GM23338 (cell line): Measurements from ENCODE around the gene QSOX1. TPM values are rescaled to one million over a fixed set of nuclear protein-coding genes. Genes with fewer than 3 reads are reported as not detected.

Experiments
- ATAC-seq: fragments of 200-7000 bp; cut with Tn5 transposase; 3 replicates; pipeline ENCODE4 v1.9.1; 2020
- DNase-seq: peaks from one replicate; pipeline ENCODE4 v3.0.0-alpha.2; 2015; ENCODE audit warnings: low spot score
- H2AFZ ChIP-seq: fragments of 200-600 bp; sonication (generic); 2 replicates; pipeline ENCODE4 v1.8.0; 2016; ENCODE audit warnings: antibody characterized with exemption, mild to moderate bottlenecking, moderate library complexity
- H3F3A ChIP-seq: fragments of 200-600 bp; sonication (generic); replicated peaks from 2 replicates; pipeline ENCODE4 v1.8.0; 2017; ENCODE audit warnings: antibody characterized with exemption, mixed run types, low read depth
- H3K27ac ChIP-seq: fragments of 200-600 bp; sonication (generic); 2 replicates; pipeline ENCODE4 v1.6.1; 2016; ENCODE audit warnings: low read depth
- H3K27me3 ChIP-seq: fragments of 200-600 bp; sonication (generic); 2 replicates; pipeline ENCODE4 v1.8.0; 2016; ENCODE audit warnings: mild to moderate bottlenecking, mixed run types, moderate library complexity; ENCODE audit not compliant: insufficient read depth
- H3K36me3 ChIP-seq: fragments of 200-600 bp; sonication (generic); 2 replicates; pipeline ENCODE4 v1.8.0; 2016; ENCODE audit warnings: mild to moderate bottlenecking; ENCODE audit not compliant: insufficient read depth
- H3K4me1 ChIP-seq: fragments of 200-600 bp; sonication (generic); 2 replicates; pipeline ENCODE4 v1.8.0; 2016; ENCODE audit warnings: mild to moderate bottlenecking, moderate library complexity; ENCODE audit not compliant: insufficient read depth
- H3K4me2 ChIP-seq: fragments of 200-600 bp; sonication (generic); 2 replicates; pipeline ENCODE4 v1.7.1; 2017; ENCODE audit warnings: mixed run types
- H3K4me3 ChIP-seq: fragments of 200-600 bp; sonication (generic); 2 replicates; pipeline ENCODE4 v1.6.1; 2016; ENCODE audit warnings: mixed run types
- H3K79me2 ChIP-seq: fragments of 200-600 bp; sonication (generic); replicated peaks from 2 replicates; pipeline ENCODE4 v1.8.0; 2017; ENCODE audit warnings: mild to moderate bottlenecking; ENCODE audit not compliant: insufficient read depth
- H3K9me2 ChIP-seq: fragments of 200-600 bp; sonication (generic); 2 replicates; pipeline ENCODE4 v1.8.0; 2017; ENCODE audit not compliant: insufficient read depth
- H4K20me1 ChIP-seq: fragments of 200-600 bp; sonication (generic); replicated peaks from 2 replicates; pipeline ENCODE4 v1.8.0; 2017; ENCODE audit warnings: mild to moderate bottlenecking; ENCODE audit not compliant: insufficient read depth
- H3K27ac Mint-ChIP-seq: 2 replicates; pipeline ENCODE4 v1.8.0; 2020; ENCODE audit warnings: inconsistent platforms, mild to moderate bottlenecking, moderate library complexity, mixed read lengths
- H3K27me3 Mint-ChIP-seq: 3 replicates; pipeline ENCODE4 v1.8.0; 2022; ENCODE audit warnings: low read depth, mild to moderate bottlenecking, moderate library complexity, mixed read lengths, inconsistent platforms; ENCODE audit not compliant: insufficient read depth, poor library complexity
- H3K36me3 Mint-ChIP-seq: 3 replicates; pipeline ENCODE4 v1.8.0; 2021; ENCODE audit warnings: low read depth, mild to moderate bottlenecking, inconsistent platforms, moderate library complexity, mixed read lengths
- H3K4me1 Mint-ChIP-seq: 3 replicates; pipeline ENCODE4 v1.8.0; 2020; ENCODE audit warnings: mild to moderate bottlenecking, inconsistent platforms, mixed read lengths
- H3K4me3 Mint-ChIP-seq: 3 replicates; pipeline ENCODE4 v1.8.0; 2021; ENCODE audit warnings: moderate library complexity, mild to moderate bottlenecking, inconsistent platforms, mixed read lengths
- H3K9me3 Mint-ChIP-seq: 3 replicates; pipeline ENCODE4 v1.8.0; 2020; ENCODE audit warnings: moderate library complexity, mild to moderate bottlenecking, inconsistent platforms, mixed read lengths
- CREB1 ChIP-seq: fragments of 250-450 bp; sonication (Bioruptor Pico); IDR thresholded peaks from 2 replicates; pipeline ENCODE4 v1.5.0; 2020; ENCODE audit warnings: low read depth, mild to moderate bottlenecking, moderate library complexity
- ETS1 ChIP-seq: IDR thresholded peaks from 2 replicates; pipeline ENCODE4 v1.6.1; 2016; ENCODE audit warnings: antibody characterized with exemption
- EZH2 ChIP-seq: fragments of 200-600 bp; sonication (generic); IDR thresholded peaks from one replicate; pipeline ENCODE4 v1.8.0; 2017; ENCODE audit warnings: antibody characterized with exemption, mild to moderate bottlenecking, low read depth; ENCODE audit not compliant: unreplicated experiment
- STAT1 ChIP-seq: IDR thresholded peaks from one replicate; pipeline ENCODE4 v1.6.1; 2016; ENCODE audit warnings: antibody characterized with exemption; ENCODE audit not compliant: unreplicated experiment
- ZNF331 ChIP-seq: fragments of 250-450 bp; sonication (Bioruptor Pico); IDR thresholded peaks from 2 replicates; pipeline ENCODE4 v1.5.0; 2020; ENCODE audit warnings: low read depth, mild to moderate bottlenecking, moderate library complexity
- polyA plus RNA-seq: library from polyadenylated mRNA; unstranded; fragments of >200 nt; fragmentation: Nextera tagmentation; extraction: Ambion mirVana; gene quantifications from 2 replicates; pipeline ENCODE4 v1.2.1, GENCODE V29; 2016
- total RNA-seq: library from RNA; depleted of rRNA; stranded (reverse); fragments of >200 nt; shearing (Covaris generic); gene quantifications from 2 replicates; pipeline ENCODE4 v1.2.3, GENCODE V29; 2014
- TF ChIP-seq, protein P1 (sequence below): fragments of 250-450 bp; sonication (Bioruptor Pico); IDR thresholded peaks from 2 replicates; pipeline ENCODE4 v1.5.0; 2020; ENCODE audit warnings: mild to moderate bottlenecking, moderate library complexity
- TF ChIP-seq, protein P2 (sequence below), 2 experiments: fragments of 200-600 bp in 1 of 2; sonication (generic) in 1 of 2; conservative IDR thresholded peaks; 2 replicates each; pipeline versions ENCODE4 v1.5.1 to v1.6.1; 2016 to 2017; ENCODE audit warnings: antibody characterized with exemption in 2 of 2, low read depth in 2 of 2, mild to moderate bottlenecking in 2 of 2, moderate library complexity in 1 of 2

Gene QSOX1
- total and polyA plus RNA-seq, 2 experiments from 2014 or later: 47.8 to 119 TPM

DNA sequence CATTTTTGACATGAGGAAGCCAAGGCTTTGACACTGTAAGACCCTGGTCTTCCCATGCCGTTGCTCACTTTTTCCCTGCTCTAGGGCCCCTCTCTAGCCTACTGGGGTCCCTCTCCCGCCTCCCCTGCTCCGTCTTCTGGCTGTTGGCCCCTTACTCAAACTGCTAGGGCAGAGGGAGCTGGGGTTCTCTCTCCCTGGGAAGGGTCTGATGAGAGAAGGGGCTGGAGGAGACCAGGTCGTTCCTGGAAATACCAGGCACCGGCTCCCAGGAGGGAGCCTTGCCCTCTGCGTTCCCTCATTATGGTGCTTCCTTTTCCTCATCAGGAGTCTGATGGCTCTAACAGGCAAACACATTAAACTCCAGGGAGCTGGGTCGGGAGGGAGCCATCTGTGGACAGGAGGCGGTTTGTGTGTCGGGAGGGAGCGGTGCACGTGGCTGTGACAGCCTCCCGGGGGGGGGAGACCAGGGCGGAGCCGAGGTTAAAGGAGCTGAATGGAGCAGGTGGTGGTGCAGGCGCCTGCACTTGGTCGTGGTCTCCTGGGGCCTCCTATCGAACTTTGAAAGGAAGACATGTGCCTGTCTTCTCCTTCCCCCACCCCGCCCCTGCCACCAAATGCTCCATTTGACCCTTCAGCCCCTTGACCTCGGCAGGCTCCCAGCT is 40.0 kb downstream of the QSOX1 start:
- H3F3A ChIP-seq: no peaks in the 10 kb centered on the region
- H3K4me2 ChIP-seq: no peak overlapping the region
- TF ChIP-seq, protein P1, sequence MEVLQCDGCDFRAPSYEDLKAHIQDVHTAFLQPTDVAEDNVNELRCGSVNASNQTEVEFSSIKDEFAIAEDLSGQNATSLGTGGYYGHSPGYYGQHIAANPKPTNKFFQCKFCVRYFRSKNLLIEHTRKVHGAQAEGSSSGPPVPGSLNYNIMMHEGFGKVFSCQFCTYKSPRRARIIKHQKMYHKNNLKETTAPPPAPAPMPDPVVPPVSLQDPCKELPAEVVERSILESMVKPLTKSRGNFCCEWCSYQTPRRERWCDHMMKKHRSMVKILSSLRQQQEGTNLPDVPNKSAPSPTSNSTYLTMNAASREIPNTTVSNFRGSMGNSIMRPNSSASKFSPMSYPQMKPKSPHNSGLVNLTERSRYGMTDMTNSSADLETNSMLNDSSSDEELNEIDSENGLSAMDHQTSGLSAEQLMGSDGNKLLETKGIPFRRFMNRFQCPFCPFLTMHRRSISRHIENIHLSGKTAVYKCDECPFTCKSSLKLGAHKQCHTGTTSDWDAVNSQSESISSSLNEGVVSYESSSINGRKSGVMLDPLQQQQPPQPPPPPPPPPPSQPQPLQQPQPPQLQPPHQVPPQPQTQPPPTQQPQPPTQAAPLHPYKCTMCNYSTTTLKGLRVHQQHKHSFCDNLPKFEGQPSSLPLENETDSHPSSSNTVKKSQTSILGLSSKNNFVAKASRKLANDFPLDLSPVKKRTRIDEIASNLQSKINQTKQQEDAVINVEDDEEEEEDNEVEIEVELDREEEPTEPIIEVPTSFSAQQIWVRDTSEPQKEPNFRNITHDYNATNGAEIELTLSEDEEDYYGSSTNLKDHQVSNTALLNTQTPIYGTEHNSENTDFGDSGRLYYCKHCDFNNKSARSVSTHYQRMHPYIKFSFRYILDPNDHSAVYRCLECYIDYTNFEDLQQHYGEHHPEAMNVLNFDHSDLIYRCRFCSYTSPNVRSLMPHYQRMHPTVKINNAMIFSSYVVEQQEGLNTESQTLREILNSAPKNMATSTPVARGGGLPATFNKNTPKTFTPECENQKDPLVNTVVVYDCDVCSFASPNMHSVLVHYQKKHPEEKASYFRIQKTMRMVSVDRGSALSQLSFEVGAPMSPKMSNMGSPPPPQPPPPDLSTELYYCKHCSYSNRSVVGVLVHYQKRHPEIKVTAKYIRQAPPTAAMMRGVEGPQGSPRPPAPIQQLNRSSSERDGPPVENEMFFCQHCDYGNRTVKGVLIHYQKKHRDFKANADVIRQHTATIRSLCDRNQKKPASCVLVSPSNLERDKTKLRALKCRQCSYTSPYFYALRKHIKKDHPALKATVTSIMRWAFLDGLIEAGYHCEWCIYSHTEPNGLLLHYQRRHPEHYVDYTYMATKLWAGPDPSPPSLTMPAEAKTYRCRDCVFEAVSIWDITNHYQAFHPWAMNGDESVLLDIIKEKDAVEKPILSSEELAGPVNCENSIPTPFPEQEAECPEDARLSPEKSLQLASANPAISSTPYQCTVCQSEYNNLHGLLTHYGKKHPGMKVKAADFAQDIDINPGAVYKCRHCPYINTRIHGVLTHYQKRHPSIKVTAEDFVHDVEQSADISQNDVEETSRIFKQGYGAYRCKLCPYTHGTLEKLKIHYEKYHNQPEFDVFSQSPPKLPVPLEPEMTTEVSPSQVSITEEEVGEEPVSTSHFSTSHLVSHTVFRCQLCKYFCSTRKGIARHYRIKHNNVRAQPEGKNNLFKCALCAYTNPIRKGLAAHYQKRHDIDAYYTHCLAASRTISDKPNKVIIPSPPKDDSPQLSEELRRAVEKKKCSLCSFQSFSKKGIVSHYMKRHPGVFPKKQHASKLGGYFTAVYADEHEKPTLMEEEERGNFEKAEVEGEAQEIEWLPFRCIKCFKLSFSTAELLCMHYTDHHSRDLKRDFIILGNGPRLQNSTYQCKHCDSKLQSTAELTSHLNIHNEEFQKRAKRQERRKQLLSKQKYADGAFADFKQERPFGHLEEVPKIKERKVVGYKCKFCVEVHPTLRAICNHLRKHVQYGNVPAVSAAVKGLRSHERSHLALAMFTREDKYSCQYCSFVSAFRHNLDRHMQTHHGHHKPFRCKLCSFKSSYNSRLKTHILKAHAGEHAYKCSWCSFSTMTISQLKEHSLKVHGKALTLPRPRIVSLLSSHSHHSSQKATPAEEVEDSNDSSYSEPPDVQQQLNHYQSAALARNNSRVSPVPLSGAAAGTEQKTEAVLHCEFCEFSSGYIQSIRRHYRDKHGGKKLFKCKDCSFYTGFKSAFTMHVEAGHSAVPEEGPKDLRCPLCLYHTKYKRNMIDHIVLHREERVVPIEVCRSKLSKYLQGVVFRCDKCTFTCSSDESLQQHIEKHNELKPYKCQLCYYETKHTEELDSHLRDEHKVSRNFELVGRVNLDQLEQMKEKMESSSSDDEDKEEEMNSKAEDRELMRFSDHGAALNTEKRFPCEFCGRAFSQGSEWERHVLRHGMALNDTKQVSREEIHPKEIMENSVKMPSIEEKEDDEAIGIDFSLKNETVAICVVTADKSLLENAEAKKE (CRISPR knock-in tag): no peak
- no peak for TF ChIP-seq ETS1
- no peak for TF ChIP-seq ZNF331
- TF ChIP-seq EZH2: no peak
- no peak for TF ChIP-seq CREB1
- TF ChIP-seq STAT1: no peak
- TF ChIP-seq, protein P2, sequence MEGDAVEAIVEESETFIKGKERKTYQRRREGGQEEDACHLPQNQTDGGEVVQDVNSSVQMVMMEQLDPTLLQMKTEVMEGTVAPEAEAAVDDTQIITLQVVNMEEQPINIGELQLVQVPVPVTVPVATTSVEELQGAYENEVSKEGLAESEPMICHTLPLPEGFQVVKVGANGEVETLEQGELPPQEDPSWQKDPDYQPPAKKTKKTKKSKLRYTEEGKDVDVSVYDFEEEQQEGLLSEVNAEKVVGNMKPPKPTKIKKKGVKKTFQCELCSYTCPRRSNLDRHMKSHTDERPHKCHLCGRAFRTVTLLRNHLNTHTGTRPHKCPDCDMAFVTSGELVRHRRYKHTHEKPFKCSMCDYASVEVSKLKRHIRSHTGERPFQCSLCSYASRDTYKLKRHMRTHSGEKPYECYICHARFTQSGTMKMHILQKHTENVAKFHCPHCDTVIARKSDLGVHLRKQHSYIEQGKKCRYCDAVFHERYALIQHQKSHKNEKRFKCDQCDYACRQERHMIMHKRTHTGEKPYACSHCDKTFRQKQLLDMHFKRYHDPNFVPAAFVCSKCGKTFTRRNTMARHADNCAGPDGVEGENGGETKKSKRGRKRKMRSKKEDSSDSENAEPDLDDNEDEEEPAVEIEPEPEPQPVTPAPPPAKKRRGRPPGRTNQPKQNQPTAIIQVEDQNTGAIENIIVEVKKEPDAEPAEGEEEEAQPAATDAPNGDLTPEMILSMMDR (conservative IDR thresholded peaks at IDR 0.05; ENCODE audit: low read depth in 2 of 2): no peak
- H3K4me3 Mint-ChIP-seq: no peak overlapping the region
- H3K27me3 ChIP-seq: no peaks in the 10 kb centered on the region
- peaks cover 12% of the 10 kb centered on the region for H3K27me3 Mint-ChIP-seq
- no peak overlapping the region for H2AFZ ChIP-seq
- H3K9me2 ChIP-seq: no peaks in the 10 kb centered on the region
- H3K27ac Mint-ChIP-seq: no peak overlapping the region
- H4K20me1 ChIP-seq: no peaks in the 10 kb centered on the region
- H3K79me2 ChIP-seq: no peaks in the 10 kb centered on the region
- no peaks in the 10 kb centered on the region for H3K9me3 Mint-ChIP-seq
- no peaks in the 10 kb centered on the region for H3K4me1 ChIP-seq
- no peak overlapping the region for H3K4me3 ChIP-seq
- no peak overlapping the region for H3K27ac ChIP-seq
- DNase-seq (no peak), ATAC-seq (peak; percentile 33)
- H3K36me3 Mint-ChIP-seq: peaks cover 31% of the 10 kb centered on the region
- peaks cover 5% of the 10 kb centered on the region for H3K4me1 Mint-ChIP-seq
- H3K36me3 ChIP-seq: no peaks in the 10 kb centered on the region
